Measurements from ENCODE around the gene ZNF423.
A peak's percentile ranks its signal among the peaks of the same experiment; 100 is the strongest.

ZNF423 gene

DNA sequence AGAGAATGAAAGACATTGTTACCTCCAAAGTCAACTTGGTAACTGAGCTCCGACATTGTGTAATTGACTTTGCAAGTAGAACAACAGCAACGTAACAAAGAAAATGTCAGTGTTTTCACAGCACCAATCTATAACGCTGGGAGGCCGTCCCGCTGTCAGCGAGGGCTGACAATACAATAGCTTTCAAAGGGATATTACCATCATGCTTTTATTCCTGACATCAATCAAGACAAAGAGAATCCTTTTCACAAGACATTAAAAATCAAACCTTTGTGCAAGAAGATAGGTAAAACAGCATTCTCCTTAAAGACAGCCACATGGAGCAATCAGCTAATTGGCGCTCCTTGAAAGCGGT lies 6.2 kb downstream of the ZNF423 start:
- no peak for DNase-seq

DNA sequence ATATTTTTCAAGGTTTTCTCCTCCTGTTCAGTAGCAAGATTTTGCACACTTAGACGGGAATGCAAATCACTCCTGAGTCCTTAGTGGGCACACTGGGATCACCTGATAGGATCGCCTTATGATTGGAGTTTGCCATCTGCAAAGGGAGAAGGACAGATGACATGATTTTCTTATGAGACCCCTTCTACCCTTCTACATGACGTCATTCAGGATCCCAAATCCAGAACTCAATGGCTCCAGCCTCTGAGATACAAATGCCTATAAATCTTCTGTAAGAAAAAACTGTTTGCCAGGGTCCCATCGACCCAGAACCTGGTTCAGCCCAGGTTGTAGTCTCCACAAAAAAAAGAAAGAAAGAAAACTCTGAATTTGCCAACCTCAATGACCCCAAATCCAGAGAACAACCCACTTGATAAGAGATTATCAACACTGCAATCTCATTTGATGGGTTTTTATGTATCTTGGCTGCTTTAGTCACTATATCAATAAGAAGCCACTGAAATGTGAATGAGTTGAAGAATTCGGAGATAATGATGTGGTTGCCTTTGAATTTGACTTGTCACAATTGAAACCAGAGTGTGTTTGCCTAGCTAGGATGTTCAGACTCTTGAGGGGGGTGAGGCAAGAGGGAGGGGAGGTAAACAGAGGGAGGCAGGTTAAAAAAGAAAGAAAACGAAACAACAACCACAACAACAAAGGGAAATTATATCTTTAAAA lies 6.7 kb downstream of the ZNF423 start:
- no peak for DNase-seq

GRCh38 chr16:49848530-49848929 lies 7.4 kb downstream of the ZNF423 start:
- DNase-seq = no peak

DNA sequence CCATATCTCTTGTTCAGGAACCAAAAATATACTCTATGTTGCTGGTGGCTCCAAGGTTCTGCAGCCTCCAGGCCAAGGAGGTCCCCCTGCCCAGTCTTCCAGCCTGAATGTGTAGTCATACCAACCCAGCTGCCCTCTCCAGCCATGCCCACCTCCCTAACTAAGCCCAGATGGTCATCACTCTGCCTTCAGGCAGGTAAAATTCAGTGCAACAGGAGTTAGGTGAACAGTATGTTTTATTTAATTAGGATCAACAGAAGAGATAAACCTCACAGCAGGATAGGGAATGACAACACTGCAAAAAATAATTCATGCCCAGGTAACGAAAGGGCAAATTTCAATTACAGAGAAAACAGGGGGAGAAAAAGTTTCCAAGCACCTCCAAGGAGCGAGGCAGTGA lies 9.1 kb downstream of the ZNF423 start:
- DNase-seq = no peak

- DNase-seq = no peak
These were observed 11.6 kb downstream of the ZNF423 start for GRCh38 chr16:49844359-49844758.

DNA sequence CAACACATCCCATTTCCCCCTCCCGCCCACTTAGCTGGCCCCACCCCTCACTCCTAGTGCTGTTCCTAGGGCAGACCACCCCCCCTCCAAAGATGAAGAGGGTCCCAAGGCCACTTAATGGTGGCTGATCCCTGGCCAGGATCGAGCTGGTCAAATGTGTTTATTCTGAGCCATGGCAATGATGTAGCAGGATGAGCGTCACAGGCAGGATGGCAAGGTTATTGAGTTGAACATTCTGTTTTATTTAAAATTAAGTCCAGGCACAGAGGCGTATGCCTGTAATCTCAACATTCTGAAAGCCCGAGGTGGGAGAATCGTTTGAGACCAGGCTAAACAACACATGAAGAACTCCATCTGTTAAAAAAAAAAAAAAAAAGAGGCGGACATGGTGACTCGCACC lies 12.2 kb downstream of the ZNF423 start:
- DNase-seq = no peak

DNA sequence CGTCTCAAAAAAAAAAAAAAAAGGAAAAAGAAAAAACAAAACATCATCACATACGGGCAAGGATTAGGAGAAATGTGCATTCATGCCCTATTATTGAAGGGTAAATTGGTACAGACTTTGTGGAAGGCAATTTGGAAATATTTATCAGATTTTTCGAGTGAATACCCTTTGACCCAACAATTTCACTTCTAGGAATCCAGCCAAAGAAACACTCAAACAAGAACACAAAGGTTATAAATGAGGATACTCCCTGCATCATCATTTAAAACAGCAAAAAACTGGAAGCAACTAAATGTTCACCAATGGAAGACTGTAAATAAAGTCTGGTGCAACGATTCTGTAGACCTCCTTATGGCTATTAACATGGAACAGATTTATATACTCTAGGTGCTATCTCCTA lies 12.9 kb downstream of the ZNF423 start:
- DNase-seq = no peak

DNA sequence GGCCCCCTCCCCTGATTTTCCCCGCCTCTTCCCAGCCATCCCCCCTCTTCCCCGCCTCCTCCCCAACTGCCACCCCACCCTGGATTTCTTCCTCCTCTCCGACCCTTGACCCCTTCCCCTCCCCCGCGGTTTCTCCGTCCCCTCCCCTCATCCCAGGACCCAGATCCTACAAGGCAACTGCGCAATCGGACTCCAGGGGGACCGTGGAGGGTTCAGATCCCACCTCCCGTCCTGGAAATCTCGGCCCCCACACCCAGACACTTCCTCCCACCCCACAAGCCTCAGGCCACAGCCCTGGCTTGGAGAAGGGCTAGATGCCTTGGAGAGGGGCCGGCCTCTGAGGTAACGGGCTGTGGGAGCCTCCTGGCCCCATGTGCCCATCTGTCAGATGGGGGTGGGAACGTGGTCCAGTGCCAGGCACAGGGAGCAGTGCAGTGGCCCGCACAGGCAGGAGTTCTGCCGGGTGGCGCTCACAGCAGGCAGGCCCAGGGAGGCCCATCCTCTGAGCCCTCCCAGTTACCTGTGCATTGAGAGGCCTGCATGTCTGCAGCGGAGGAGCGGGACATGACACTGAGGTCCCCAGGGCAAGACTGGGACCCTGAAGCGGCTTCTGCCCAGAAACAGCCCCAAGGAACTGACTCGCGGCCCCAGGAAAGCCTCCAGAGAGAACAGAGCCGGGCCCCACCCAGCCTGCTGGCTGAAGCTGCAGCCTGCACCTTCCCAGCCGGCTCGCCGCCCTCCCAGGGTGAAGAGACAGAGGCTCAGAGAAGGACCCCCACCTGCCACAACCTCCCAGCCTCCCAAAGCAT lies 16.7 kb downstream of the ZNF423 start:
- peak in 10 of 51 donors; percentile 5 to 33 (median 20) for DNase-seq

GRCh38 chr16:49838441-49839016 lies 17.4 kb downstream of the ZNF423 start:
- DNase-seq = peak in 16 of 51 donors; percentile 12 to 58 (median 30)

GRCh38 chr16:49837688-49838410 lies 18.1 kb downstream of the ZNF423 start:
- no peak for DNase-seq

GRCh38 chr16:49836668-49837067 lies 19.2 kb downstream of the ZNF423 start:
- DNase-seq = peak in 8 of 51 donors; percentile 11 to 41 (median 20)

DNA sequence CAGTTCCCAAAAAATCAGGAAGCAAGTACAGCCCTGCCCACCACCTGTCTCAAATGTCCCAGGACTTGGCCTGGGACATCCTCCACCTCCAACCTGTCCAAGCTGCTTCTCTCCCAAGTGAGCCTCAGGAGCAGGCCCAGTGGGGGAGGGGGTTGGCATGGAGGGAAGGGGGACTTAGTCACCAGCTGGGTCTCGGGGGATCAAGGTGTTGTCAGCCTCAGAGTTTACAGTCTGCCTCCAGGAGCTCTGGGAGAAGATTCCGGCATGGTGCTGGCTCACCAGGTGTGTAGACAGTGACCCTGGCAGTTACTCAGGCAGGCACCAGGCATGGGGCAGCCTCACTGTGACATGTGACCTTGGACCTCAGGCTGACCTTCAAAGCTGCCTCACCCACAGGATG lies 19.7 kb downstream of the ZNF423 start:
- no peak for DNase-seq

DNA sequence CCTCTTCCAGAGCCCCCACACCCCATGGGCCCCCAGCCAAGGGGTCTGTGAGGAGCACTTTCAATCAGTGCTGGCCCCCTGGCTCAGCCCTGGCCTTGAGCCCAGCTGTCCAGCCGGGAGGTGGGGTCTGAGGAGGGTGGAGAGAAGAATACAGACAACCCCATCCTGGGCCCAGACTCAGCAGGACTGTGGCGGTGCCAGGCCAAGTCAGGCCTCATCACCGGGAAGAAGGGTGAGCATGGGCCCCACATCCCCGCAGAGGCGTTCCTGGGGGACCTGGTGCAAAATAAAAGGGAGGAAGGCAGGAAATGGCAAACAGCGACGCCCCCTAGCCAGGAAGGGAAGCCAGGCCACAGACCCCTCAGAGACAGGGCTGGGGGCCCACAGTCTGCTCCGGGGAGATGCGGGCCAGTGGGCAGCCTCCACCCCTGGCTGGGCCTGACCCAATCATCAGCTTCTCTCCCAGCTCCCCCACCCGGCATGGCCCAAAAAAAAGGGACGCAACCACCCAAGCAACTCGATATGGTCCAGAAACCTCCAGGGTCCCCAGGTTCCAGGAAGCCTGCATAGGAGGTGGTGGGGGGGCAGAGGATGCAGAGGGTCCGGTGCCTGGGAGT lies 20.6 kb downstream of the ZNF423 start:
- peak in 7 of 51 donors; percentile 11 to 62 (median 40) for DNase-seq

DNA sequence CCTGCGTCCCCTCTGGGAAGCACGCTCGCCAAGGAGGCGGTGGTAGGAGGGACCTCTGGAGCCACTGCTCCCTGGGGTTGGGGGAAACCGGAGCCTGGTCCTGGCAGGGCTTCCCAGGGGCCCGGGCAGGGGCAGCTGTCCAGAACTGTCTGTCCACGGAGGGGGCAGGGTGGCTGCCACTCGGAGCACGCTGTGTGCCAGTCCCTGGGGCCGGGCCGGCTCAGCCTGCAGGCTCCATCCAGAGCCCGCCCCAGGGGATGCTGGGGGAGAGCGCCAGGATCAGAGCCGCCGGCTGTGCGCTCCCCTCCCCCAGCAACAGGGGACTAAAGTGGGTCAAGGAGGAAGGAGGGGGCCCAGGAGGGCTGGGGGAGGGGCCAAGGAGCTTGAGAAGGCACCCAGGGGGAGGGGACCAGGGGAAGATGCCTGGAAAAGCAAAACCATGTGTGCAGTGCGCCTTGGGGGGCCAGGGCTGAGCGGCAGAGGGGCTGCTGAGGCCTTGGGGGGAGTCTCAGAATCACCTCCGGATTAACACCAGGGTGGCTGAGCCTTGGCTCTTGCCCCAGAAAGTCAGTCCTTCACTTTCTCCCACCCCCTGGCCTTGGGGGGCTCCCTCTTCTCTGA lies 21.3 kb downstream of the ZNF423 start:
- peak in 42 of 51 donors; percentile 12 to 90 (median 76) for DNase-seq

- peak in 33 of 51 donors; percentile 12 to 72 (median 52) for DNase-seq
These were observed 21.9 kb downstream of the ZNF423 start for GRCh38 chr16:49833796-49834530.

DNA sequence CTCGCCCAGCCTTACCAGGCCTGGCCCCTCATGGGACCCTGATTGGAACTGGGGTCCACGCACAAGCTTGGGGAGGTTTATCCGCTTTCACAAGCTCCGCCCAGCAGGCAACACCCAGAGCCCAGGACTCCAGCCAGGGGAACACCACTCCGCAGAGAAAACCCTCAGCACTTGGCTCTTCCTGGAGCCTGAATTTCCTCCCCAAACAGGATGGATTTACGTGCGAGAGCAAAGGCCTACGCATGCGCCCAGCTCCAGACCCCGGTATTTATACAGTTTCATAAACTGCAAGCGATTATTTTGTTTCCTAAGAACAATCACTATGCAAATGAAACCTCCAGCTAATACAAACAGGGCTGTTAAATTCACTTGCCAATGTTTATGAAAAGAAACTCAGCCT lies 22.8 kb downstream of the ZNF423 start:
- peak in 20 of 51 donors; percentile 10 to 69 (median 24) for DNase-seq

DNA sequence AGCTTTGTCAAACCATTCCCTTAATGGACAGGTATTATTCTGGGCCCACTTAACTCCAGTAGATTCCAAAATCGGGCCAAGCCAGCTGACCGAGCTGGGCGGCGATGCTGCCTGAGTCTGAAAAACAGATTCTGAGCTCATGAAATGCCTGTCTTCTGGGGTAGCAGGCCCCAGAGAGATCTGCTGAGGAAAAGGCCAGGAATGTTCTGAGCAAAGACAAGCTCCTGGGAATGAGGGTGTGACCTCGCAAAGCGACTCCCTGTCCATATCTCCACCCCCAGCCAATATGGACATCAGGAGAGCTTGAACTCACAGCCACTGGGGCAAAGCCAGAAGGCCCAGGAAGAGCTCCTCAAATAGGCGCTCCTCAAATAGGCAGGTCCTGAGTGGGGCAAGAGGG lies 23.7 kb downstream of the ZNF423 start:
- no peak for DNase-seq

GRCh38 chr16:49830873-49831272 lies 25.0 kb downstream of the ZNF423 start:
- no peak for DNase-seq

DNA sequence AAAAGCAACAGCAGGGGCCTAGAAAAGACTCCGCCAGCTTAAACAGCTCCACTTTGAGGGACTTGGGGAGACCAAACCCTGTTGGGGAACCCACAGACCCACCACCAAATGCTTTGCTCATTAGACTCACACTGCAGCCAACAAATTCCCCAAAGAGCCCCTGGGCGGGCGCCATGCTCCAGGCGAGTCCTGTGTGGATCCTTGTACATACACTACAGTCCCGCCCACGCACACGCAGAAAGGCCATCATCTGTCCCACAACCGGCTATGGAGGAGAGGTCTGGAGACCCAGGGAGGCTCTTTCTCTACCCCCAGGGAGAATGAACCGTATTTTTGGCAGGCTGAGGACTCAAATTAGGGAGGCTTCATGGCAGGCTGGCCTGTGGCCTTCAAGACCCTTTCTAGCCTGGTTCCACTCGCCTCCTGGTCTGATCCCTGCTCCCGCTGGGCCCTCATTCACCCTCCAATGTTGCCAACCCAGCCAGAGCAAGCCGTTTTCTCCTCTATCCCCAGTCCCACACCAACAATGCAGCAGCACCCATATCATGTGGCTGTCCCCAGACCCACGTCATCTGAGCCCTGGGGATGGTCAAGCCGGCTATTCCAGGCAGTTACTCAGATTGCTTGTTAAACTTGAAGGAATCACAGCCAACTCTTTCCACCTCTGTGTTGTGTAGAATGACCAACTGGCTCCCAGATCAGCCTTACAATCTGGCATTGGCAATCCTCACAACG lies 27.2 kb downstream of the ZNF423 start:
- no peak for DNase-seq

Measured in hypothalamus (tissue), 51 donors.